Ramos (cell line): ENCODE measurements around the gene CLTB.

ENCODE experiments used
- in situ Hi-C: fragments of 300-500 bp; cut with MboI; formaldehyde crosslinking; loops from one replicate; pipeline ENCODE4 v1.14.3; 2022; ENCODE audit warnings: low sequenced_read_pairs; ENCODE audit not compliant: unreplicated experiment

The CLTB gene

DNA sequence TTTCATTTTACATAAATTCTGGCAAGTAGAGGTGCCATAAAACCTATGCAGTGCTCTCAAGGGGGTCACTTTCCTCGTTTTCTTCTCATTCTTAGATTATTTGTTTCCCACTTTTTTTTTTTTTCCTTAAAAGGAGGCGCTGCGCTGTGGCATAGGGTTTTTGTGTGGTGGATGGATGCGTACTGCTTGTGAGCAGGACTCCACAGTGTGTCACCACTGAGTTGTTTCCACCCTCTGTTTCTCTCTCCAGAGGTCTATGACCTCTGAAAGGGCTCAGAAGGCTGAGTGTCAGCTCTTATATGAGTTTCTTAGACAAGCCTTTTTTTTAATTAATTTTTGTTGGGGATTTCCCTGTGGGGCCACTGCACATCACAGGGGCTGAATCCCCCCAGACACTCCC, 13.6 kb upstream of the CLTB start:
- in situ Hi-C loops = no loop called here

DNA sequence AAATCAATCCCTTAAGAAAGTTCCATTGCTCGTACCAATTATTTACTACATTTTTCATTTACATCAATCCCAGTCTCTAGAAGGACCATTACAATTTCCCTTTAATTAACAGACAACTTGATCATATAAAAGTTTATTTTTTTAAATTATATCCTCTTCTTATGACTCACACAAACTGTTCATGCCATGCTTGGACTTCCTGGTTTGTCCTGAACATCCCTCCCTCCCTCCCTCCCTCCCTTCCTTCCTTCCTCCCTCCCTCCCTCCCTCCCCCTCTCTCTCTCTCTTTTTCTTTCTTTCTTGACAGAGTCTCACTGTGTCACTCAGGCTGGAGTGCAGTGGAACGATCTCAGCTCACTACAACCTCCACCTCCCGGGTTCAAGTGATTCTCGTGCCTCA, 11.6 kb upstream of the CLTB start:
- in situ Hi-C loops = no loop called here

DNA sequence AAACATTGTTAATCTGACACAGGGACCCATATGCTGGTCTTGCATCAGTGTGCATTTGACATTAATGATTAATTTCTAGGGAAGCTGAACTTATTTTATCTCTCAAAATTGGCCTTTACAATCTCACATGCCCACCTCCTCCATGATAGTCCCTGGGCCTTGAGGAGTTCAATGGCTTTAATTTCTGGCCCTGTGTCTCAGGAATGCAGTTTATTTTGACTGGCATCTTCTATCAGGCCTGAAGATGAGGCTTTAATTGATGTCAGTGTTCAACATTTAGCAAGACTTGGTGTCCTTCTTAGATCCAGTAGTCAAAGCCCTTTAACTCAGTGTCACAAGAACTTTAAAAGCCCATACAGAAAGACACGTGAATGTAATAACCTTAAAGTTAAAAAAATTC, 10.5 kb upstream of the CLTB start:
- in situ Hi-C loops = no loop called here

DNA sequence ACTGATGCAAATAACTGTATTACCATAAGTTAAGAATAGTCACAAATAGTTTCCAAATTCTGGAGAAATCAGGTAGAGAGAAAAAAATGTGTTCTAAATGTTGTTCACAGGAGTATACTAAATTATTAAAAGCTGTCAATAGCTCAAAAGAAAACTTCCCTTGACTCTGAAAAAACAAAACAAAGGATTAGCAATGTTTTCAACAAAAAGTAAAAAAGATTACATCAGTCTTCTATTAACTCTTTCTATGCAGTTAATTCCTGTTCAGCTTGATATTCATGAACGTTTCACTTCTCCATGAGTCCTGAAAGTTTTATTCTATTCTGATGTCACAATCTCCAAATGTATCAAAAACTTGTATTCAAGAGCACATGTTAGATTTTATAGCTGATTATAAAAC, 9.5 kb upstream of the CLTB start:
- in situ Hi-C loops = no loop called here

DNA sequence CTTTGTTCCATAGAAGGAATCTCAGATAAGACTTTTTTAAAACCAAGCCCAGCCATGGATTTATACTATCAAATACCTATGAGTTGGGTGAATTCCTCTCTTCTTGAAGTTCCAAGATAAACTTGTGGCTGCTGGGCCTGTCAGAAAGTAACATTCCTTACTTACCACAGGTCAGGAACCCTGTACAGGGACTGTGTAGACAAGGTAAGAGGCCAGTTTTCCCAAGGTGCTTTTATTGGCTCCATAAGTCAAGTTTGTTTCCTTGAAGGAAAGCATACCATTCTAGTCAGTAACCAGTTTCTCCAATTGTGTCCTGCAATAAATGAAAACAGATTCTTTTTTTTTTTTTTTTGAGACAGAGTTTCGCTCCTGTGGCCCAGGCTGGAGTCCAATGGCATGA, 8.8 kb upstream of the CLTB start:
- in situ Hi-C loops = no loop called here

DNA sequence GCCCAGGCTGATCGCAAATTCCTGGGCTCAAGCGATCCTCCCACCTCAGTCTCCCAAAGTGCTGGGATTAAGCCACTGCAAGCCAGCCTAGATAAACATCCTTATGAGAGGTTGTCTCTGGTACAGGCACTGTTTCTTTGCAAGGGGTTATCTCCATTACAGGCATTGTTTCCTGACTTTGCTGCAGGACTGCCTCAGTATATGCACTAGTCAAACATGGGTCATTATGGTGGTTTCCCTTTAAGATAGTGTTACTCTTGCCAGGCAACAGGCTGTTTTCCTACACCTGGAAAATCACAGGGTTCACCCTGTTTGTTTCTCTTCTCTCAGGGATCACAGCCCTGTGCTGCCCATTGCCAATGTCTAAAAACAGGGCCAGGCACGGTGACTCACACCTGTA, 7.8 kb upstream of the CLTB start:
- in situ Hi-C loops = loop anchor here (25.0 kb wide), 1 partner anchor 687 kb away; no protein-coding TSS in a partner anchor

DNA sequence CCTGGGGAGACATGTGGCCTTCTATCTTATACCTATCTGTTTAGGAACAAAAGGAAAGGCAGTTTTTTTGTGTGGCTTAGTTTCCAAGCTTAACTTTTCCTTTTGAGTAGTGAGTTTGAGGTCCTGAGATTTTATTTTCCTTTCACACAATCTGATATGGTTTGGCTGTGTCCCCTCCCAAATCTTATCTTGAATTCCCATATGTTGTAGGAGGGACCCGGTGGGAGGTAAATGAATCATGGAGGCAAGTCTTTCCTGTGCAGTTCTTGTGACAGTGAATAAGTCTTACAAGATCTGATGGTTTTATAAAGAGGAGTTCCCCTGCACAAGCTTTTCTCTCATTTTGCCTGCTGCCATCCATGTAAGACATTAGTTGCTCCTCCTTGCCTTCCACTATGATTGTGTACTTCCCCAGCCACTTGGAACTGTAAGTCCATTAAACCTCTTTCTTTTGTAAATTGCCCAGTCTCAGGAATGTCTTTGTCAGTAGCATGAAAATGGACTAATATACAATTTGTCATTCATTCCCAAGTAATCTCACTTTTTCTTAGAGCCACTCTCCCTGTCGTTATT, 4.7 kb upstream of the CLTB start:
- in situ Hi-C loops = loop anchor here (25.0 kb wide), 1 partner anchor 684 kb away; no protein-coding TSS in a partner anchor

DNA sequence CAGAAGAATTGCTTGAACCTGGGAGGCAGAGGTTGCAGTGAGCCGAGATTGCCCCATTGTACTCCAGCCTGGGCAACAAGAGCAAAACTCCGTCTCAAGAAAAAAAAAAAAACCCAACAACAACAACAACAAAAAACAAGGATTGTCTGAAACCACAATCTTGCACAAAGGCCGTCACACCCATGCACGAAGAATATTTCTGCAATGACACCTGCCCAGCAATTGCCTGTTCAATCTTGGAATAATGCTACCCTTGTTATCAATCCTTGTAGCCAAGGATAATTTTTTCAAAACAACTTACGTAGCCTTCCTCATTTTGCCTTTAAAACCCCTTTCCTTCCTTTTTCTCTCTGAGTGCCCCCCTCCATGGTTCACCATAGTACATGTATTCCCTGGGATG, 3.7 kb upstream of the CLTB start:
- in situ Hi-C loops = loop anchor here (25.0 kb wide), 1 partner anchor 683 kb away; no protein-coding TSS in a partner anchor

DNA sequence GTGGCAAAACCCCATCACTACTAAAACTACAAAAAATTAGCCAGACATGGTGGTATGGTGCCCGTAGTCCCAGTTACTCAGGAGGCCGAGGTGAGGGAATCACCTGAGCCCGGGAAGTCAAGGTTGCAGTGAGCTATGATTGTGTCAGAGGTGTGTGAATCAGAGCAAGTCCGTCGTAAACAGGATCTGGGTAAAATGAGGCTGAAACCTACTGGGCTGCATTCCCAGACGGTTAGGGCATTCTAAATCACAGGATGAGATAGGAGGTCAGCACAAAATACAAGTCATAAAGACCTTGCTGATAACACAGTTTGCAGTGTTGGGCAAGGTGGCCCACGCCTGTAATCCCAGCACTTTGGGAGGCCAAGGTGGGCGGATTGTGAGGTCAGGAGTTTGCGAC, 1.9 kb upstream of the CLTB start:
- in situ Hi-C loops = loop anchor here (25.0 kb wide), 1 partner anchor 681 kb away; no protein-coding TSS in a partner anchor

DNA sequence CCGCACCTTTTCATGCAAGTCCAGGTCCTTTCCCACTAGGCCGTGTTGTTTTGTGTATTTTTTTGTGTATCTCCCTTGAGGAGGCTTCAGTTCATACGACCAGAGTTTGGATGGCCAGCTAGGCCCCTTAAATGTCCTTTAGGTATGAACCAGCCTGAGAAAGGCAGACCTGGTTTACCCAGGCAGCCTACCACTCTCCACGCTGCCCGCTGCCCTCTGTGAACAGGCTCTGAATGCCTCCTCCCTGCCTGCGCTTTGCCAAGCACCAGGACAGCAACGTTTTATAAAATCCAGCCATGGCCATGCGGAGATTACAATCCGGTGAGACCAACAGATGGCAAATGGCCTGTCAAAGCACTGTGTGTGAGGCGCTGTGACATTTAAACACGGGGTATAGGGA, 626 bp upstream of the CLTB start:
- in situ Hi-C loops = loop anchor here (25.0 kb wide), 1 partner anchor 680 kb away; no protein-coding TSS in a partner anchor

DNA sequence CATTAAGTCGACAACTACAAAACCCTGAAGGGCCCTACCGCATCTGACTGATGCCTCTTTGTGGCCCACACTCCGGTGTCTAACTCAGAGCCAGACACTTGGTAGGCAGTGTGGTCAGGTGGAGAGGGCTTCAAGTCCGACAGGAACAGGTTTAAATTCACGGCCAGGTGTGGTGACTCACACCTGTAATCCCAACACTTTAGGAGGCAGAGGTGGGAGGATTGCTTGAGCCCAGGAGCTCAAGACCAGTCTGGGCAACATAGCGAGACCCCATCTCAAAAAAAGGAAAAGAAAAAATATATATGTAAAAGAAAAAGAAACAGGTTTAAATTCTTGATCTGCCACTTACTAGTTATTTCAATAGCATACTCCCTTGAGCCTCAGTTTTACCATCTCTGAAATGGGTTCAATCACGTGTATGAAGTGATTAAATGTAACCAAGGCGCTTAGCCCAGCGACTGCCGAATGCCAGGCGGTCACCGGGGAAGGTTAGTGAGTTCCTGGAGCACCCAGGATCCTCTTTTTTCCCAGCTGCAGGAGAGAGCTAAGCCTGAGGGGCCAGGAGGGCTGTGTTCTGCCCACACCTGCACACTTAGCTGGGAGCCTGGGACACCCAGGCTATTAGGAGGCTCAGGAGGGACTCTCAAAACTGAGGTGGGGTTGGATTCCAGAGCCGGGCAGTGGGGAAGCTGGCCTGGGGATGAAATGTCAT, 943 bp downstream of the CLTB start:
- in situ Hi-C loops = loop anchor here (25.0 kb wide), 1 partner anchor 678 kb away; no protein-coding TSS in a partner anchor

DNA sequence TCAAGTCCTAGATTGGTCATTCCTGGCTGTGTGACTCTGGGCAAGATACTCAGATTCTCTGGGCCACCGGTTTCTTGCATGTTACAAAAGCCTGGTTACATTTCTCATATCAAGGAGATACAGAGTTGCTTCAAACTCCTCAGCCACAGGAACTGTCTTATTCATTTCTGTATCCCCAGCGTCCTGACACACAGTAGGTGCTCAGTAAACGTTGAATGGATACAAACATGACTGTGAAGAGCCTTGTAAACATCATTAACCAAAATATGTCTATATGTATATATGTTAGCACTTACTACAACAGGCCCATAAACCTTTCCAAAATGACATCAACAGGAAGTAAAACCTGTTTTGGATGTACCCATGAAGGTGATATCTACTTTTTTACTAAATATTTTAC, 1.6 kb downstream of the CLTB start:
- in situ Hi-C loops = loop anchor here (25.0 kb wide), 1 partner anchor 677 kb away; no protein-coding TSS in a partner anchor

DNA sequence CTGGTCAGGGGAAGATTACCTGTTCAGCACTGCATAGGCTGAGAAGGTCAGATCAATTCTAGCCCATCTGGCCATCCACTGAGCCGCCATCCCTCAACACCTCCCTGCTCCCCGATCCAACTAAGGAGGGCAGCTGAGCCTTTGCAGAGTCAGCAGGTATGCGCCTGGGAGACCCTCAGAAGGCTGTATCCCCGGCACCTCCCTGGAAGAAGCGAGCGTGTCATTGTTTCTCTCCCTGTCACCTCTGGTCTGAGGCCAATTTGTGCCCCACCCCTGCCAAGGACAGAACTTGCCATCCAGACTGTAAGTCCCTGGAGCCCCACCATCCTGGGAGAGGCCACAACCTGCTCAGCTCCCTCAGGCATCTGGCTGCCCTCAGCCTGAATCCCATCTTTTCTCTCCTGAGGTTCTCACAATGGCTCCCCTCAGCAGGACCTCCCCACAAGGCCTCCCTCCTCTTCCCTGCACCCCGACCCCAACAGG, 2.6 kb downstream of the CLTB start:
- in situ Hi-C loops = loop anchor here (25.0 kb wide), 1 partner anchor 676 kb away; no protein-coding TSS in a partner anchor

DNA sequence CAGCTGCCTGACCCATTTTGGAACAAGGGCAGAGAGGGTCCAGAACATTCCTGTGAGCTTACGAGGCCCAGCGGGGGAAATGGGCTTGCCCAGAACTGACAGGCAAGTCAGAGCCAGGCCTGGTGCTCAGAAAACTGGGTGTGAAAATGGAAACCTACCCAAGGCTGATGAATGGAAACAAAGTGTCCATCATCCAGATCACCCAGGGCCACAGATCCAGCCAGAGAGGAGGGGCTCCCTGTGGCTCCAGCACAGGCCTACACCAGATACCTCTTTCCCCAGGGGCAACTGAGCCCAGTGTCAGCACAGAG, 3.1 kb downstream of the CLTB start:
- in situ Hi-C loops = loop anchor here (25.0 kb wide), 1 partner anchor 676 kb away; no protein-coding TSS in a partner anchor

DNA sequence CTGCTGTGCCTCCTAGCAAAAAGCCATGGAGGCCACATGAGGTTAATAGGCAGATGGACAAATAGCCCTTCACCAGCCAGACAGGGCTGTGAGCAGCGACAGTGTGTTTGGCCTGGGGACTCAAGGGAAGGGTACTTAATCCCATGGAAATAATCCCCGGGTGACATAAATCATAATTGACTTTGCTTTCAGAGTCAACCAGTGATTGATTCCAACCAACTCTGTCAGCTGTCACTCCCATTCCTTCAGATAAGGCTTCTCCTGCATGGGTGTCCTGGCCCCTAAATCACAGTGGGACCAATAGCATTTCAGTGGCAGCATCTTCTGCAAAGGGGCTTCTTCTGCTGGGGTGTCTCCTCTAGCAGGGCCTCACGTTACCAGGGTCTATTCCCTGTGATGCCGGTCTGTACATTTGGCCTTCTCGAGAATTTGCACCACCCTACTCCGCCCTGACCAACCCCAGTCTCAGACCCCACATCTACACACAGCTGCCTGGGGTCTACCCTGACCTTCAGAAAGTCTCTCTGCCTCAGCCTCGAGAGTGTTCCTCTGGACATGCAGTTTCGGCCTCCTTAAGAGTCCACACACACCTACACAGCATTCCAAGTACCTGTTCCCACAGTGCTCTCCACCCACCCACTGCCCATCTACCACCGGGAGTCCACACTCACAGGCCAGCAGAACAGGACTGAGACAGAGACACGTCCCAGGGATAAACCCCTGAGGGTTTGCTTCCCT, 3.7 kb downstream of the CLTB start:
- in situ Hi-C loops = loop anchor here (25.0 kb wide), 1 partner anchor 675 kb away; no protein-coding TSS in a partner anchor

DNA sequence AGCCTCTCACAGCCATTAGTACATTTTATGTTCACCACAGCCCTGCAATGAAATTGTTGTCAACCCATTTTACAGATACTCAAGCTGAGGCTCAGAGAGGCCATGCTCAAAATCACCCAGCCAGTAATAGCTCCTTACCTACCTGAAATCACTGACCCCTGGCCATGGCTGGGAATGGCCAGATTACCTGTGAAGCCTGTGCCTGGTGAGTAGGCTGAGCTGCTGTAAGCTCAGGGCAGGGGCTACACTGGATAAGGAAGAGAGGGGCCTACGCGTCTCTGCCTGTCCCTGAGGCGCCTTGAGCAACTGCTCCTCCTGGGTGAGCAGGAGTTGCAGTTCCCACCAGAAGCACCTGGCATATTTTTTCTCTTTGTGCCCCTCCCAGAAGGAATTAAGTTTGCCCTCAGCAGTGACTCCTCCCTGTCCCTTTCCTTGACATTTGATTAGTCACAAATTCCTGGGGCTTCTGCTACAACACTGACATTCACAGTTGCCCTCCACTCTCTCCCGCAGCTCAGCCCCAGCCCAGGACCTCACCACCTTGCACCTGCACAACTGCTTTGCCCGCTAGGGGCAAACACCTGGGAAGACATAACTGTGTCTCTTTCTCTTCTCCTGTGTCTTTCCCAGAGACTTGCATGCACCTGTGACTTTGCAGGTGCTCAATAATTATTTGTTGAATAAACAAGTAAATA, 5.7 kb downstream of the CLTB start:
- in situ Hi-C loops = loop anchor here (25.0 kb wide), 1 partner anchor 673 kb away; no protein-coding TSS in a partner anchor

DNA sequence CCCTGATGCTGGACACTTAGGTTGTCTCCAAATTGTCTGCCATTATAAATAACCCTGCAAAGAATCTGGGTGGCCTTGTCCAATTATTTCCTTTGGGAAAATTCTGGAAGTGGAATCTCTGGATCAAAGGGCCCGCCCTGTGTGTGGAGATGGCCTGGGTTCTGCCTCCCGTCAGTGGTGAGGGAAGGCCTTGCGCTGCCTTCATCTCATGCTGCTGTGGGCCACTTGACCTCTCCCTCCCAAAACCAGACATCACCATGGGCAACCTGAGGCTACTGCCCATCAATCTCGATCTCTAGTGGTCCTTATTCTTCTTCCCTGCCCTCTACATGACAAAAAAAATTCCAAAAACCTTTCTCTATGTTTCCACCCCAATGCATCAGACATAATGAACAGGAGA, 6.6 kb downstream of the CLTB start:
- in situ Hi-C loops = loop anchor here (25.0 kb wide), 1 partner anchor 672 kb away; no protein-coding TSS in a partner anchor

DNA sequence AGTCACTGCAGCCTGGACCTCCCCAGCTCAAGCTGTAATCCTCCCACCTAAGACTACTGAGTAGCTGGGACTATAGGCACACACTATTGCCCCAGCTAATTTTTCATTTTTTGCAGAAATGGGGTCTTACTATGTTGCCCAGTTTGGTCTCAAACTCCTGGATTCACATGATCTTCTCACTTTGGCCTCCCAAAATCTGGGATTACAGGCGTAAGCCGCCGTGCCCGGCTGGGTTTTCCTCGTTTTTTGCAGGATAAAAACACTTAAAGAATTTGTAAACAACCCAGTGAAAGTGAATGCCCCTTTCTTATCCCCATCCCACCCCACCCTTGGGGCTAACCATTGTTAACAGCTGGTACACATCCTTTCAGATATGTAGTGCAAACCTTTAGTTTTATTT, 7.7 kb downstream of the CLTB start:
- in situ Hi-C loops = loop anchor here (25.0 kb wide), 1 partner anchor 671 kb away; no protein-coding TSS in a partner anchor

DNA sequence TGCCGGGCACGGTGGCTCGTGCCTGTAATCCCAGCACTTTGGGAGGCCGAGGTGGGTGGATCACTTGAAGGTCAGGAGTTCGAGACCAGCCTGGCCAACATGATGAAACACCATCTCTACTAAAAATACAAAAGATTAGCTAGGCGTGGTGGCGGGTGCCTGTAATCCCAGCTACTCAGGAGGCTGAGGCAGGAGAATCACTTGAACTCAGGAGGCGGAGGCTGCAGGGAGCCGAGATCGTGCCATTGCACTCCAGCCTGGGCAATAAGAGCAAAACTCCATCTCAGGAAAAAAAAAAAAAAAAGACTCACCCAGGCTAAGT, 8.1 kb downstream of the CLTB start:
- in situ Hi-C loops = loop anchor here (25.0 kb wide), 1 partner anchor 671 kb away; no protein-coding TSS in a partner anchor
